ENCODE measurements around the gene ITGB4.

Gene ITGB4

GRCh38 chr17:75731086-75731715 is 9.9 kb downstream of the ITGB4 start:
- no peak for TF ChIP-seq CTCF (conservative IDR thresholded peaks at IDR 0.05; ENCODE audit: low read depth, low read length)
- no peak overlapping the region for H3K4me3 ChIP-seq (ENCODE audit: low read length)

GRCh38 chr17:75731716-75732498 is 10.6 kb downstream of the ITGB4 start:
- DNase-seq (ENCODE audit: low read depth): no peak
- no peak for TF ChIP-seq CTCF (conservative IDR thresholded peaks at IDR 0.05; ENCODE audit: low read depth, low read length)
- no peak overlapping the region for H3K4me3 ChIP-seq (ENCODE audit: low read length)

More at GRCh38 chr17:75731086-75731715, 9.9 kb downstream of the ITGB4 start:
- DNase-seq (ENCODE audit: low read depth): no peak

GRCh38 chr17:75733471-75733870 is 12.2 kb downstream of the ITGB4 start:
- no peak for DNase-seq (ENCODE audit: low read depth)
- no peak for TF ChIP-seq CTCF (conservative IDR thresholded peaks at IDR 0.05; ENCODE audit: low read depth, low read length)
- no peak overlapping the region for H3K4me3 ChIP-seq (ENCODE audit: low read length)

GRCh38 chr17:75734674-75735294 is 13.5 kb downstream of the ITGB4 start:
- no peak for TF ChIP-seq CTCF (conservative IDR thresholded peaks at IDR 0.05; ENCODE audit: low read depth, low read length)
- no peak for DNase-seq (ENCODE audit: low read depth)
- no peak overlapping the region for H3K4me3 ChIP-seq (ENCODE audit: low read length)

GRCh38 chr17:75736173-75736835 is 15.0 kb downstream of the ITGB4 start:
- no peak overlapping the region for H3K4me3 ChIP-seq (ENCODE audit: low read length)
- no peak for DNase-seq (ENCODE audit: low read depth)
- no peak for TF ChIP-seq CTCF (conservative IDR thresholded peaks at IDR 0.05; ENCODE audit: low read depth, low read length)

DNA sequence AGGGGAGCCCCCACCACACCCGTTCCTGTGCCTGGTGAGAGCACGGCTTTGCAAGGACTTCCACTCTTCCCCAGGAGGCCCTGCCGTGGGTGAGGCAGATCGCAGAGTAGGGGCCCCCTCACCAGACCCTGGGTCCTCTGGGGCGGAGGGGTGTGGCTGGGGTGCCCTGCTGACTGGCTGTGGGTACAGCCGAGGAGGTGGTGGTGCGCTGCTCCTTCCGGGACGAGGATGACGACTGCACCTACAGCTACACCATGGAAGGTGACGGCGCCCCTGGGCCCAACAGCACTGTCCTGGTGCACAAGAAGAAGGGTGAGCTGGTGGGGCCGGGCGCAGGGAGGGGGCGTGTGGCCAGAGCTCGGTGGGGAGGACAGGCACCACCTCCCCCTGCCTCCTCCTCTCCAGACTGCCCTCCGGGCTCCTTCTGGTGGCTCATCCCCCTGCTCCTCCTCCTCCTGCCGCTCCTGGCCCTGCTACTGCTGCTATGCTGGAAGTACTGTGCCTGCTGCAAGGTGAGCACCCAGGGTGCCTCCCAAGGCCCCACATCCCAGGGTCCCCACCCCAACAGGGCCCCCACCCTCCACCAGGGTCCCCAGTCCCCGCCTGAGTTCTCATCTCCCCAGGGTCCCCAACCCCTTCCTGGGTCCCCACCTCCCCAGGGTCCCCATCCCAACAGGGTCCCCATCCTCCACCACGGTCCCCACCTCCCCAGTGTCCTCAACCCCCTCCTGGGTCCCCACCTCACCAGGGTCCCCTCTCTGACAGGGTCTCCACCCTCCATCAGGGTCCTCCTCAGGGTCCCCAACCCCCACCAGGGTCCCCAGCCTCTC is 16.1 kb downstream of the ITGB4 start:
- no peak for DNase-seq (ENCODE audit: low read depth)
- no peak for TF ChIP-seq CTCF (conservative IDR thresholded peaks at IDR 0.05; ENCODE audit: low read depth, low read length)
- no peak overlapping the region for H3K4me3 ChIP-seq (ENCODE audit: low read length)
